HG03095 (cell line): ENCODE results near the gene URB2.
"Not testable (repeated sequence)": the region's sequence is repeated elsewhere in the genome, so short reads cannot be mapped to it uniquely, and the experiment has no call there.

Experiments
- ATAC-seq: cut with Tn5 transposase; IDR thresholded peaks from one replicate; pipeline ENCODE4 v1.9.1; 2021; ENCODE audit warnings: moderate library complexity; ENCODE audit not compliant: unreplicated experiment

URB2 gene

DNA sequence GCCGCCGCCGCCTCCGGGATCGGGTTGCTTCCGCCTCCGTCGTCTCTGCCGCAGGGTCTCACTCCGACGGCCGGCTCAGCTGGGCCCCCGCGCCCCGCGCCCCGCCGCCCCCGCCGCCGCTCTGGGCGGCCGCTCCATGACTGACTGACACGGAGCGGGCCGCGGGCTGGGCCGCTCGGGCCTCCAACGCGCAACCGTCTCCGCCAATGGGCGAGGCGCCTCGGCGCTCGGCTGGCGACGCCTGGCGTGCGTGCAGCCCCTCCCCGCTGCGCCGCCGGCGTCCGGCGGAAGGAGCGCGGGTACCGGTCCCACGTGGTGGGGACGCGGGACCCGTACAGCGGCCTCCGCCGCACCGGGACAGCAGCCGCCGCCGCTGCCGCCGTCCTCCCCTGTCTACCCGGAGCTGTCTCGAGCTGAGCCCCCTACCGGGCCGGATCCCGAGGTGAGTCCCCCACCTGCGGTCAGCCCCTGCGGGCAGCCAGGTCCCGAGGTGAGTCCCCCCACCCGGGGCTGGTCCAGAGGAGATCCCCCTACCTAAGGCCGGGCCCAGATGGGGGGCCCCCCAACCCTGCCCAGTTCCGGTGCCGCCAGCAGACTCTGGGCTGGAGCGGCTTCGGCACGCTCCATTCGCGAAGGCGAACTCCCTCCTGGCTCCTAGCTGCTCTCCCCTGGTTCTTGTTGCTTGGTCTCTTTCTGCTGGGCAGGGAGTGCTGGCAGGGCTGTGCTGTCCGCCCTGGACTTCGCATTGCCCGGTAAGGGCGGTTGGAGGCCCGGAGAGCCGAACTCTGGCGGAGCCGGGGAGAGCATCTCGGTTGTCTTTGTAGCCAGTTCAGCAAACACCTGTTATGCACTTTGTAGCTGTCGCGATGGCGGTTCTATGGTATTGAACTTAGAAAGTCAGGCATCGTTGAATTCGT, at the start of gene URB2, which contains the start of gene TAF5L:
Gene URB2 (plus strand): TSS at position 333 of the 917 bp plus-strand sequence. CDS start 1,387 bp downstream, outside the sequence.
Gene TAF5L (minus strand): TSS at position 208 of the 917 bp plus-strand sequence. CDS start 11,640 bp downstream, outside the sequence.
- peak; percentile 87 for ATAC-seq

DNA sequence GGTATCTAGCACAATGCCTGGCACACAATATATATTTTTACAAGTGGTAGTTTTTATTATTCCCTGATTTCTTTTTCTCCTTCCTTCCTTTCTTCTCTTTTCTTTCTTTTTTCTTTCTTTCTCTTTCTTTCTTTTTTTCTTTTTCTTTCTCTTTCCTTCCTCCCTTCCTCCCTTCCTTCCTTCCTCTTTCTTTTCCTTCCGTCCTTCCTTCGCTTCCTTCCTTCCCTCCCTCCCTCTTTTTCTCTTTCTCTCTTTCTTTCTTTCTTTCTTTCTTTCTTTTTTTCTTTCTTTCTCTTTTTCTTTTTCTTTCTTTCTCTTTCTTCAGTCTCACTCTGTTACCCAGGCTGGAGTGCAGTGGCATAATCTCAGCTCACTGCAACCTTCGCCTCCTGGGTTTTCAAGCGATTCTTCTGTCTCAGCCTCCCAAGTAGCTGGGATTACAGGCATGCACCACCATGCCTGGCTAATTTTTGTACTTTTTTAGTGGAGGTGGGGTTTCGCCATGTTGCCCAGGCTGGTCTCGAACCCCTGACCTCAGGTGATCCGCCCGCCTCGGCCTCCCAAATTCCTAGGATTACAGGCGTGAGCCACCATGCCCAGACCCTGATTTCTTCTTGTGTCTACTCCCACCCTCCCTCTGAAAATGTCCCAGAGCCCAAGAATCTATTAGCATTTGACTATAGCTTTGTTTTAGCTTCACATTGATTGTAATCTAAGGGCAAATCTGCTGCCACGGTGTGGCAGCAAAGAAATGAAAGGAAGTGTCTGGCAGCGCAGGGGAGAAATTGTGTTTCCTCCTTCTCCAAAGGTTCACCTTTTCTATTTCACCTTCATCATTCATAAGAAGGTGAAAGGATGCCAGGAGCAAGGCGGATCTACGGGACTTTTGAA, 47.6 kb upstream of the URB2 start:
- ATAC-seq: peak; percentile 21

DNA sequence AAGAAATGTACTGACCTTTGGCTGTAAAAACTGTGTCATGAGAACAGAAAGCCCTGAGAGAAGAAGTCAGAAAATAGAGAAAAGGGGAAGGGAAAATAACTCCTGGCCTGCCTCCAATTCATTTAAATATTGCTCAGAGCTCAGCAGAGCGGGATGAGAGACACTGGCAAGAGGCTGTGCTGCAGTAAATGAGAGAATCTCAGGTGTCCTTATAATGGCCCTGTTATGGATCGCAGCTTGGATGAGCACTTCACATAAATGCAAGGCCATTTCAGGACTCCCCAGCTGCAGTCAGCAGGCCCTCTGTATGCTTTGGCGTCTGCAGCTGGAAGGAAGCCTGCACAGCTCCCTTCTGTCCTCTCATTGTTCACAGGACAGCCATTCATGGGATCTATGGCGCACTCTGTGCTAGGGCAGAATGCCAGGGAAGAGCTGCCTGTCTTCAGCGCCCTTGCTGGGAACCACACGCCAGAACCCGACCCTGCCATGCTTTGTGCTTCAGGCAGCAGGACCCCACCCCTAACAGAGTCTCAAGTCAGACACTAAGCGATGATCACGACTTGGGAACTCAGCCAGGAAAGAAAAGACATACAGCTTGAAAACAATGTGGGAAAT, 46.9 kb upstream of the URB2 start:
- peak; percentile 86 for ATAC-seq

DNA sequence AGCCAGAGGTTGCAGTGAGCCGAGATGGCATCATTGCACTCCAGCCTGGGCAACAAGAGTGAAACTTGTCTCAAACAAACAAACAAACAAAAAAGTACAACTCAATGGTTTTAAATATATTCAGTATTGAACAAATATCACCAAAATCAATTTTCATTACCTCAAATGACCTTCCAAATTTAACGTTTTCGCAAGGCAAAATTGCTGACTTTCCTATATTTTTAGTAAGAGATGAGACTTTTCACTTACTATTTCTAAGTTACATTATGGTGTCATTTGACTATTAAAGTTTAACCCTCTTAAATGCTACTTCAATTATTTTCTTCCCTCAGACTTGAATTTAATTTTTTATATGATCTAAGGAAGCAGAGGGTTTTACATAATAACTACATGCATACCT, 44.6 kb upstream of the URB2 start:
- no peak for ATAC-seq

DNA sequence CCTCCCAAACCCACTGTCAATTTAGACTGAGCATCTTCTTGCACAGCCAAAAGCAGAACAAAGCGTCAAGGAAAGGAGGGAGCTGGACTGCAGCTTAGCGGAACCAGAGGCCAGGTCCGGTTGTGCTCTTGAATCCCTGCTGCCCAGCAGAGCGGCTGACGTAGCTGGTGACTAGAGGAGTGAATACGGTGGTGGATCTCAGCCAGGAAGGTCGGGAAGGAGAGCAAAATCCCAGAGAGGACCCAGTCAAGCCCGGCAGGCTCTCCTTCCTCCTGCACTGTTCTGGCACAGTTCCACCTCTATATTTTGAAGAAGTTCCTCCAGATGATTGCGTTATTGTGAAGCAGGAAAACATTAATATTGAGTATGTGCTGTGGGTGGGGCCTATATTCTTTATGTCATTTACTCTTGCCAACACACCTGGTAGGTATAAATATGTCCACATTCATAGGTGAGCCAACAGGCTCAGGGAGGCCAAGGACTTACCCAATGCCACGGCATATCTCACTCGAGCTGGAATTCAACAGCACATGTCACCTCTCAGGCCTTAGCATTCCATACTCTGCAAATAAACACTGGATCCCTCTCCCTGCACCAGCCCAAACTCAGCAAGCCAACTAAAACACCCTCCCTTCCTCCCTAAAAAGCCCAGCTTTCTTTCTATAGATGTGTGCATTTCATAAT, 43.9 kb upstream of the URB2 start:
- ATAC-seq: no peak

DNA sequence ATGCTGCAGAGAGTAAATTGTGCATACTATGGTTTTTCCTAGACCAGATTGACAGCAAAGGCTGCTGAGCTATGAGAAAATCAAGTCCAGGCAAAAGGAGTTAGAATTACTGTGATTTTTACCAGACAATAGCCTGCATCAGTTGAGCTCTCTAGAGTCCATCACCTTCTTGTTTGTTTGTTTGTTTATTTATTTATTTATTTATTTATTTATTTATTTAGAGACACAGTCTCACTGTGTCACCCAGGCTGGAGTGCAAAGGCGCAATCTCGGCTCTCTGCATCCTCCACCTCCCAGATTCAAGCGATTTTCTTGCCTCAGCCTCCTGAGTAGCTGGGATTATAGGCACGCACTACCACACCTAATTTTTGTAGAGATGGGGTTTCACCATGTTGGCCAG, 43.3 kb upstream of the URB2 start:
- no peak for ATAC-seq

DNA sequence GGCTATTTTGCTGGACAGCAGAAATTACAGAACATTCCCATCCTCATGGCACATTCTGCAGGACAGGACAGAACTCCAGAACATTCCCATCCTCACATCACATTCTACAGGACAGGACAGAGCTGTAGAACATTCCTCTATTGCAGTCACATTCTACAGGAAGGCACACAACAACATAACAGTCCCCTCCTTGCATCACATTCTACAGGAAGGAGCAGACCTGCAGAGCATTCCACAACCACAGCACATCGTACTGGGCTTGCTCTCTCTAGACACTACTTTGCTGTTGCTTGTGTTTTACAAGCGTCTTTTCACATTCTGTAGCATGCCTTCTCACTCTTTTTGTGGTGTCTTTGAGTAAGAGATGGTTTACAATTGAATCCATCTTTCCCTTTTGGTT, 40.7 kb upstream of the URB2 start:
- no peak for ATAC-seq

DNA sequence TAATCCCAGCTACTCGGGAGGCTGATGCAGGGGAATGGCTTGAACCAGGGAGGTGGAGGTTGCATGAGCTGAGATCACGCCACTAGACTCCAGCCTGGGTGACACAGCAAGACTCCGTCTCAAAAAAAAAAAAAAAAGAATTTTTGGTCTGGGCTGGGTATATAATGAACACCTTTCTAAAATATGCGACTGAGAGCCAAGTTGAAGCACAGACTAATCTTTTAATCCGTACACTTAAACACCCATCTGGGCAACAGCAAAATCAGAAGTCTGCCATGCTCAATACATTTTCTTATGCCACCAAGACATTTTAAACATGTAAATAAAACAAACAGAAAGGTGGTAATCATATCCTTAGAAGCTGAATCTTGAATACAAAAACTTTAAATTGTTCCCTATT, 35.9 kb upstream of the URB2 start:
- ATAC-seq: no peak

DNA sequence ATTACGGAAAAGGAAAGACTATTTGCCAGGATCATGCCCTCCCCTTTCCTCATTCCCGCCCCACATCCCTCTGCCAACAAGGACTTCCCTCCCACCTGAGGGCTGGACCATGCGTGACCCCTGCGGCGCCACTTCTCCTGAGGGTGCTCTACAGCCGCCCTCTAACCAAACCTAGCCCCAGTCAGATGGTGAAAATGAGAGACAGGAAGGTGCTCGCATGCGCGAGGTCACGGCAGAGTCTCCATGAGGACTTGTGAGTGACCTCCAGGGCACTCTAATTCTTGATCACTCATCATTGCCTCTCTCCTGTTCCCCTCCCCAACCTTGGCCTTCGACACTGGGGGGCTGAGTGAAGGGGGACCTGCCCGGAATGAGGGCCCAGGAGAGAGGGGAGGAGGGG, 32.2 kb upstream of the URB2 start:
- ATAC-seq: no peak

DNA sequence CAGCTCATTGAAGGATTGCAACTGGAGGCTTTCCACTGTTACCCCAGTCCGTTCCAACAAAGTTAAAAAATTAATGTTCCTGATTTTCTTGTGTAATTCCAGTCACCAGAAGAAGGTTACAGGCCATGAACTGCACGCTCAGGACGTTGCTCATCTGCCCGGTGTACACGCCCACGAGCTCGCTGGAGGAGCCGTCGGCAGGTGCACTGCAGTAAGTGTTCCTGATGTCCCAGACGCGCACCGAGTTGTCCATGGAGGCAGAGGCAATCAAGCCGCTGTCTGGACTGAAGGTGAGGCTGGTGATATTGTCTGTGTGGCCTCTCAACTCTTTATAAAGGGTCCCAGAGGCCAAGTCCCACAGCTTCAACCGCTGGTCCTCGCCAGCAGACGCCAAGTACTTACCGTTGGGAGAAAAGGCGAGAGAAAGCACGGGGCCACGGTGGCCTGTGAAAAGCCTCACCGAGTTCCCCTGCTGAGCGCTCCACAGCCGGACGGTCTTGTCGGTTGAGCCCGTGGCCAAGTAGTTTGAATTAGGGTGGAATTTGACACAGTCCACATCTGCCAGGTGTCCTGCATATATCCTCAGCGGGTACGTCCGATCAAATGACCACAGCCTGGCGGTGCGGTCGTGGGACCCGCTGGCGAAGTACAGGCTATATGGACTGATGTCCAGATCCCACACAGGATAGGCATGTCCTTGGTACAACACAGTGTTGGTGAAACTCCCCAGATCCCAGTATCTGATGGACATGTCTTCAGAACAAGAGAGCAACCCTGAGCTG, 31.6 kb upstream of the URB2 start:
- ATAC-seq: no peak

DNA sequence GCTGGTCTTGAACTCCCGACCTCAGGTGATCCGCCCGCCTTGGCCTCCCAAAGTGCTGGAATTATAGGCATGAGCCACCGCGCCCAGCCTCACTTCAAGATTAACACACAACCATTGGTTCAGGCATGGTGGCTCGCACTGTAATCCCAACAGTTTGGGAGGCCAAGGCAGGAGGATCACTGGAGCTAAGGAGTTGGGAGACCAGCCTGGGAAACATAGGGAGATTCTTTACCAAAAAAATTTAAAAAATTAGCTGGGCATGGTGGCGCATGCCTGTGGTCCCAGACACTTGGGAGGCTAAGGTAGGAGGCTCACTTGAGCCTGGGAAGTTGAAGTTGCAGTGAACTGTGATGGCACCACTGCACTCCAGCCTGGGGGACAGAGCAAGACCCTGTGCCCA, 30.2 kb upstream of the URB2 start:
- ATAC-seq: not testable (repeated sequence)

DNA sequence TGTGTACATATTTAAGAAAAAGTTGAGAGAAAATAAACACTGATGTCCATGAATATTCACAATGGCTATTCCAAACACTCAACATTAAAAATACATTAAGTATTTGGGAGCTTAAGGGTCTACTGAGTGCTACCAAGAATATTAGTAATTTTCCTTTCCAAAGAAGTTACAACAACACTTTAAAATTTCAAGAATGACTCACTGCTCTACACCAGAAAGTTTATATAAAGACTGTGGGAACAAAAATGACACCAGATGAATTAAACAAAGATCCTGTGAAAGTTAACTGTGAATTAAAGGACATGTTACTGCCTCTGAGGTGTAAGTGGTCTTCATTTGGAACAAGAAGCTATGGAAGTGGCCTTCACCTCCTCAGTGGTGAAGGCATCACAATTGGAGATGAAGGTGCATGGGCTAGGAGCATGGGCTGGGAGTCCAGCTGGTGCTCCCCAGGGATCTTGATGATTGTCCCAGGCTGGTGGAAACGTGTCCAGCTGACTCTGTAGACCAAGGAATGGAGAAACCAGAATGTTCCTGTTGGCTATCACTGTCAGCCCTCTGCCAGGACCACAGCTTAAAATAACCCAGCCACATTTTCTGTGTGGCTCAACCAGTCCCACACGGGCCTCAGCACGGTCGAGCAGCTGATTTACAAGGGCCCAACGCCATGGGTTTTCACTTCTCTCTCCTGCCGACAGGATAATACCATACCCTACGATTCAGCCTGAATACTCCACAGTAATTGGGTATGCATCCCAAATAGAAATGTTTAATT, 28.9 kb upstream of the URB2 start:
- ATAC-seq: no peak

DNA sequence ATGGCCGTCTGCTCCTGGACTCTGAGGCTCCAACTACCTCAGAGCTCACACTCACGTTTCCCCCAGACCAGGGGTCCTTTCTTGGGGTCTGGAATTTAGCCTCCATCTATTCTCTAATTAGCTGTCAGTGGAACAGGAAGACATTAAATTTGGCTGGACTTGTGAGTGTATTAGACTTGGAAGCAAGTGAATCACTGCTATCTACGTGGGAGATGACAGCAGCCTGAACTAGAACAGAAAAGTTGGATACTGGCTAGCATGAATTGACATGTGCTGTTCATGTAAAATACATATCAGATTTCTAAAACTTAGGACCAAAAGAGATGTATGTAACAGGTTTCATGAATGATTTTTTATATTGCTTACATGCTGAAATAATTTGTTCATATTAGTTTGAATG, 28.2 kb upstream of the URB2 start:
- ATAC-seq: no peak

DNA sequence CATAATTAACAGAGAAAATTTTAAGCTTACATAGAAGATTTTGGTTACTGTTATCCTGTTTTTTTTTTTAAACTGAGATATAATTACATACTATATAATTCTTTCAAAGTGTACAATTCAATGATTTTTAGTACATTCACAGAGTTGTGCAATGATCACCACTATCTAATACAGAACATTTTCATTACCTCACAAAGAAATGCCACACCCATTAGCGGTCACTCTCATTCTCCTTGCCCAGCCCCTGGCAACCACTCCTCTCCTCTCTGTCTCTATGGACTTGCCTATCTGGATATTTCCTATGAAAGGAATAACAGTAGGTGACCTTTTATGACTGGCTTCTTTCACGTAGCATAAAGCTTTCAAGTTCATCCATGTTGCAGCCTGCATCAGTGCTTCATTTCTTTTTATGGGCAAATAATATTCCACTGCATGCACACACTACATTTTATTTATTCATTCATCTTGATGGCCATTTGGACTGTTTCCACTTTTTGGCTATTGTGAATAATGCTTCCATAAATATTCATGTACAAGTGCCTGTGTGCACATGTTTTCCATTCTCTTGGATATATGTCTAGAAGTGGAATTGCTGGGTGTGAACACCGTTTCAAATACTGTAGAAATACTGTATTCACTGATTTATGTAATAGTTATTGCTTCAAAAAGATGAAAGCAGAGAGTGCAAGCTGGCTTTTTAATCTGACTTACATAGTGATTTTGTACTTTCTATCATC, 26.7 kb upstream of the URB2 start:
- no peak for ATAC-seq

DNA sequence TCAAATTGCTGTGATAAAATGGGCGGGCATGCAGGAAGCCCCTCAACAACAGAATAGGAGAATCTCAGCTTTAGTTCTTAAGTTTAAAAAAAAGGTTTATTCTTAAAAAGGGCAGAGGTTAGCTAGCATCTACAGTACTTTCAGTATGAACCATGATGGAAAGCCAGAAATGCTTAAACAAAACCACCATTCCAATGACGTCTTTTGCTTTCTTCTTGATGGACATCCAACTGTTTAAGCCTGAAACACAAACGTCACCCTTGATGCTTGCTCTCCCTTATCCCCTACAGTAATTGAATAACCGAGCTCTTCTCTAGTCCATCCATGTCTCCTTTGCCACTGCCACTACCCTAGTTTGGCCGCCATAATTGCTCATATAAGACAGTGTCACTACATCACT, 25.8 kb upstream of the URB2 start:
- ATAC-seq: no peak

DNA sequence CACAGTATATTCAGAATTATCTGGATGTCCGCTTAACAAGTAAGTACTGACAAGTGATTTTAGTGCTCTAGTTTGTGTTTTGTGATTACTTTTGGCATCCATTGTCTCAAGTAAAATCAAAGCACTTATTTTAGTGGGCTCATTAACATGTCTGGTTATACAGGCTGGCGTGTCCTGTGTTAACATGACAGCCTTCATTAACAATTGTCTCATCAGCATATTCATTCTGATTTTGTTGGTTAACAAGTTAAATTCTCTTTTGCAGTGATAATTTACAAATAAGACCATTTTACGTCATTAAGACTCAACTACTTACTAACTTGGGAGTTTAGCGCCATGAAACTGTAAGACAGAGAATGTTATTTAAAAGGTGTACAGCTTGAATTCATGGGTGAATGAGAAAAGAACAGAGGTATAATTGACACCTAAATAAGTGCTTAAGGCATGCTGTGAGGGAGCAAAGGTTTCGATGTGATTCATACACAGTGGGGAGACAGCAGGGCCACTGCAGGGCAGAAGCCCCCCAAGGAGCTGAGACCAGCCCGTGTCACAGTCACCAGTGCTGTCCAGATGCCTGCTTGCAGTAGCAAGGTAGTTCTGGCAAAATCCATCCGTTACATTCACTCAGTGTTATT, 22.6 kb upstream of the URB2 start:
- no peak for ATAC-seq

DNA sequence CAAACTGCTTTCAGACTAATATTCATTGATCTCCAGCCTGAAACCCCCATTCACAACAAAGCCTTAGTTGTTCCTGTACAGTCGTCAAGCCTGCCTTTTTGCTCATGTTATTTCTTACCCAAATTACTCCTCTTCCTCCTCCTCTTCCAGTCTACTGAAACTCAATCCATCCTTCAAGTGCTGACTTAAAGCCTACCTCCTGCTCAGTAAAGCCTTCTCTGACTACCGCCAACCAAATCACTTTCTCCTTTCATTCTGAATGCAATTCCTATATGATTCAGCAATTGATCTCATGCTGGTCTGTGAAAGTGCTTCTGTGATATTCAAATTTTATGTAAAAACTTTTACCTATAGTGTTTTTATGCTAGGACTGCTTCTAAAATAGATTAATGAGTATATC, 18.7 kb upstream of the URB2 start:
- ATAC-seq: no peak

DNA sequence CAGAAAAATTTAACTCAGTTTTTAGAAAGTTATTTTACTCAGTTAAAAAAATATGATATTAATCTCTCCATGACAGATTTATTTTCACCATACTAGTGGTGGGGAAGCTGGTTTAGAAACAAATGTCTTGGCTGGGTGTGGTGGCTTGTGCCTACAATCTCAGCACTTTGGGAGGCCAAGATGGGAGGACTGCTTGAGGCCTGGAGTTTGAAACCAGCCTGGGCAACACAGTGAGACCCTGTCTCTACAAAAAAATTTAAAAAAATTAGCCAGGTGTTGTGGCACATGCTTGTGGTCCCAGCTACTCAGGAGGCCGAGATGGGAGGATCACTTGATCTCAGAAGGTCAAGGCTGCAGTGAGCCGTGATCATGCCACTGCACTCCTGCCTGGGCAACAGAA, 17.5 kb upstream of the URB2 start:
- ATAC-seq: no peak
